Activated CD8-positive, alpha-beta T cell treated with anti-CD3 and anti-CD28 coated beads for 36 hours (primary cell): ENCODE data around the gene NAPSA. TPM values are rescaled to one million over a fixed set of nuclear protein-coding genes. Genes with fewer than 3 reads are reported as not detected.
A peak's percentile ranks its signal among the peaks of the same experiment; 100 is the strongest.
"Not testable (repeated sequence)": the region's sequence is repeated elsewhere in the genome, so short reads cannot be mapped to it uniquely, and the experiment has no call there.

Source experiments
- ATAC-seq: fragments of 200-7000 bp; cut with Tn5 transposase; one replicate; pipeline ENCODE4 v1.10.0; 2021; ENCODE audit warnings: mild to moderate bottlenecking, moderate library complexity
- CTCF ChIA-PET: fragments of 350-600 bp; sonication (Branson Sonifier 250); formaldehyde crosslinking; loops from one replicate; lab custom pipeline; 2021; ENCODE audit warnings: antibody characterized with exemption; lab: Charles Lee
- POLR2A ChIA-PET: fragments of 350-600 bp; sonication (Branson Sonifier 250); formaldehyde crosslinking; loops from one replicate; lab custom pipeline; 2021; ENCODE audit warnings: antibody characterized with exemption; lab: Charles Lee
- DNase-seq: peaks from one replicate; pipeline ENCODE4 v3.0.0-alpha.2; 2020
- H3K27ac Mint-ChIP-seq: one replicate; pipeline ENCODE4 v1.8.0; 2021; ENCODE audit warnings: mild to moderate bottlenecking, mixed read lengths
- H3K27me3 Mint-ChIP-seq: one replicate; pipeline ENCODE4 v1.8.0; 2021; ENCODE audit warnings: mixed read lengths
- H3K36me3 Mint-ChIP-seq: one replicate; pipeline ENCODE4 v1.8.0; 2021; ENCODE audit warnings: low read depth, mixed read lengths
- H3K4me1 Mint-ChIP-seq: one replicate; pipeline ENCODE4 v1.8.0; 2021; ENCODE audit warnings: low read depth, mixed read lengths
- H3K4me3 Mint-ChIP-seq: one replicate; pipeline ENCODE4 v1.8.0; 2021; ENCODE audit warnings: mild to moderate bottlenecking, moderate library complexity, mixed read lengths
- H3K9me3 Mint-ChIP-seq: one replicate; pipeline ENCODE4 v1.8.0; 2021; ENCODE audit warnings: mixed read lengths
- intact Hi-C: fragments of 100-400 bp; cut with micrococcal nuclease; formaldehyde crosslinking; loops from one replicate; pipeline ENCODE4 v1.10.0; 2022
- total RNA-seq, 2 experiments: library from RNA; stranded (reverse); gene quantifications; one replicate each; pipeline ENCODE4 v1.2.3, GENCODE V29; 2021
- TF ChIP-seq, protein P1 (sequence below): fragments of 200-600 bp; IDR thresholded peaks from one replicate; pipeline ENCODE4 v1.8.0; 2022; ENCODE audit warnings: antibody characterized with exemption, mild to moderate bottlenecking

The NAPSA gene
- total RNA-seq, 2 experiments from 2014 or later = 18.3 to 20.0 TPM

GRCh38 chr19:50344661-50345318 is 20.6 kb downstream of the NAPSA start:
- H3K4me1 Mint-ChIP-seq = peaks cover 22% of the 10 kb centered on the region

GRCh38 chr19:50341091-50341564 is 24.3 kb downstream of the NAPSA start:
- ChIA-PET POLR2A (no interaction called here), CTCF (interaction anchor here (1.2 to 3.3 kb wide), 3 partner anchors 13 to 145 kb away, joined by 4 to 12 read pairs (median 4); no protein-coding TSS in a partner anchor)
- ATAC-seq (peak; percentile 27), DNase-seq (no peak)
- H3K4me1 Mint-ChIP-seq = peaks cover 4% of the 10 kb centered on the region
- H3K36me3 Mint-ChIP-seq = no peaks in the 10 kb centered on the region
- TF ChIP-seq, protein P1, sequence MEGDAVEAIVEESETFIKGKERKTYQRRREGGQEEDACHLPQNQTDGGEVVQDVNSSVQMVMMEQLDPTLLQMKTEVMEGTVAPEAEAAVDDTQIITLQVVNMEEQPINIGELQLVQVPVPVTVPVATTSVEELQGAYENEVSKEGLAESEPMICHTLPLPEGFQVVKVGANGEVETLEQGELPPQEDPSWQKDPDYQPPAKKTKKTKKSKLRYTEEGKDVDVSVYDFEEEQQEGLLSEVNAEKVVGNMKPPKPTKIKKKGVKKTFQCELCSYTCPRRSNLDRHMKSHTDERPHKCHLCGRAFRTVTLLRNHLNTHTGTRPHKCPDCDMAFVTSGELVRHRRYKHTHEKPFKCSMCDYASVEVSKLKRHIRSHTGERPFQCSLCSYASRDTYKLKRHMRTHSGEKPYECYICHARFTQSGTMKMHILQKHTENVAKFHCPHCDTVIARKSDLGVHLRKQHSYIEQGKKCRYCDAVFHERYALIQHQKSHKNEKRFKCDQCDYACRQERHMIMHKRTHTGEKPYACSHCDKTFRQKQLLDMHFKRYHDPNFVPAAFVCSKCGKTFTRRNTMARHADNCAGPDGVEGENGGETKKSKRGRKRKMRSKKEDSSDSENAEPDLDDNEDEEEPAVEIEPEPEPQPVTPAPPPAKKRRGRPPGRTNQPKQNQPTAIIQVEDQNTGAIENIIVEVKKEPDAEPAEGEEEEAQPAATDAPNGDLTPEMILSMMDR = no peak
- H3K9me3 Mint-ChIP-seq = peaks cover 2% of the 10 kb centered on the region
- H3K4me3 Mint-ChIP-seq = no peak overlapping the region
- intact Hi-C loops = no loop called here
- H3K27ac Mint-ChIP-seq = no peak overlapping the region
- H3K27me3 Mint-ChIP-seq = peaks cover 6% of the 10 kb centered on the region

More at GRCh38 chr19:50344661-50345318, 20.6 kb downstream of the NAPSA start:
- no peaks in the 10 kb centered on the region for H3K36me3 Mint-ChIP-seq
- peak overlapping the region; percentile 19 for H3K27ac Mint-ChIP-seq
- intact Hi-C loops = no loop called here
- H3K9me3 Mint-ChIP-seq = peaks cover 2% of the 10 kb centered on the region
- H3K4me3 Mint-ChIP-seq = no peak overlapping the region
- ATAC-seq = peak; percentile 40
- CTCF ChIA-PET = interaction anchor here (1.0 kb wide), 1 partner anchor 13 kb away, joined by 4 read pairs; no protein-coding TSS in a partner anchor
- DNase-seq = no peak
- peaks cover 2% of the 10 kb centered on the region for H3K27me3 Mint-ChIP-seq
- TF ChIP-seq, protein P1 = no peak
- POLR2A ChIA-PET = no interaction called here

- Mint-ChIP-seq H3K27ac (no peak overlapping the region), H3K9me3 (peaks cover 2% of the 10 kb centered on the region), H3K36me3 (no peaks in the 10 kb centered on the region), H3K4me3 (no peak overlapping the region), H3K4me1 (peaks cover 9% of the 10 kb centered on the region), H3K27me3 (peaks cover 10% of the 10 kb centered on the region)
- CTCF ChIA-PET = interaction anchor here (1.4 to 3.3 kb wide), 2 partner anchors 17 to 146 kb away, joined by 4 to 12 read pairs; no protein-coding TSS in a partner anchor
- POLR2A ChIA-PET = no interaction called here
- ATAC-seq (no peak), DNase-seq (no peak)
- TF ChIP-seq, protein P1 = no peak
- intact Hi-C loops = no loop called here
Measured at GRCh38 chr19:50340331-50340730, 25.1 kb downstream of the NAPSA start.

GRCh38 chr19:50337031-50337430 is 28.4 kb downstream of the NAPSA start:
- H3K4me1 Mint-ChIP-seq = peaks cover 30% of the 10 kb centered on the region
- not testable (repeated sequence) for H3K4me3 Mint-ChIP-seq

GRCh38 chr19:50334741-50335421 is 30.6 kb downstream of the NAPSA start:
- Mint-ChIP-seq H3K4me3 (no peak overlapping the region), H3K4me1 (peaks cover 49% of the 10 kb centered on the region), H3K27me3 (peaks cover 46% of the 10 kb centered on the region), H3K9me3 (peaks cover 2% of the 10 kb centered on the region), H3K36me3 (peaks cover 3% of the 10 kb centered on the region), H3K27ac (no peak overlapping the region)
- no peak for ATAC-seq
- TF ChIP-seq, protein P1 = no peak
- DNase-seq = no peak
- POLR2A ChIA-PET = interaction anchor here (1.0 to 2.0 kb wide), 2 partner anchors 12 to 116 kb away, joined by 3 to 6 read pairs; no protein-coding TSS in a partner anchor
- CTCF ChIA-PET = interaction anchor here (1.6 kb wide), 1 partner anchor 23 kb away, joined by 9 read pairs; no protein-coding TSS in a partner anchor
- intact Hi-C loops = no loop called here

More at GRCh38 chr19:50337031-50337430, 28.4 kb downstream of the NAPSA start:
- DNase-seq, H3K9me3 Mint-ChIP-seq, H3K36me3 Mint-ChIP-seq, intact Hi-C loops, H3K27ac Mint-ChIP-seq, ATAC-seq, POLR2A ChIA-PET: not testable (repeated sequence)
- H3K27me3 Mint-ChIP-seq = peaks cover 28% of the 10 kb centered on the region
- CTCF ChIA-PET = interaction anchor here (1.4 kb wide), 1 partner anchor 20 kb away, joined by 3 read pairs; no protein-coding TSS in a partner anchor
